Colon (tissue), 2 donors: Measurements from ENCODE around the gene IL5.

Experiments used
- FAIRE-seq: peaks from 2 replicates; lab custom pipeline; 2012; peaks lifted over from hg19 to GRCh38; lab: Jason Lieb, UNC
- donor health status: control.
- donor health status: control.

IL5 gene

DNA sequence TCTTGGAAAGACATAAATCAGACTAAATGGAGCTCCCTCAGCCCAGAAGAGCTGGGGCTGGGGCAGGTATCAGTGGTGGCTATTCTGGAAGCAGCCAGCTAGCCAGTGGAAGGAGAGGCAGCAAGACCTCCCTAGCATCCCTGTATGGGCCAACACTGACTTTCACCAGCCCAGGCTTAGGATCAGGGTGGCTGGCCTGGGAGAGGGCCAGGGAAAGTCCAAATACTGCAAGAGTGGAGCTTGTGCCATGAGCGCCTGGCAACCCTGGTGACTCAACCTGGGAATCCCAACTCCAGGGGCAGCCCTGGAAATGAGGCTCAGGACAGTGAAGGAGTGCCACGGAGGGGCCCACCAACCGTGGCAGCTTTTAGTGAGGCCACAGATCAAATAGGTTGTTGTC lies 45.2 kb downstream of the IL5 start:
- FAIRE-seq: no peak

DNA sequence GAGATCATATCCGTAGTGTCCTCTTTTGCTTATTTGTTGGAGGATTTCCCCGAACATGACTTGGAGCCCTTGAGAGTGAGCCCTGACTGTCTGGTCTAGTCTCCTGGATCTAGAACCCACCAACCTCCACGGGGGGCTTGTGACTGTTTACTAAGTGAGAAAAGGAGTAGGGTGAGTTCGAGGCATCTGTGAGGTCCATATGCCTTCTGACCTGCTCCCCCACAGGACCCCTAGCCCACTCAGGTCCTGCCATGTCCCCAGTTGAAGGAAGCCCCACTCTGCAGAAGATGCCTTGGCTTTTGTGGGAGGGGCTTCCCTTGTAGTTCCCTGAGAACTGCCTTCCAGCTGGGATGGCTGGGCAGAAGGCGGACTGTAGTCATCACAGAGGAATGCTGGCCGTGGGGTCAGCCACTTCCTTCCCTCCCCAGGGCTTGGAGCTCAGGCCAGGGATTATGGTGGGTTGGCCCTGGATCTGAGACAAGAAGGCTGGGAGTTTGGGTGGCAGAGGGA lies 45.8 kb downstream of the IL5 start:
- FAIRE-seq: no peak

DNA sequence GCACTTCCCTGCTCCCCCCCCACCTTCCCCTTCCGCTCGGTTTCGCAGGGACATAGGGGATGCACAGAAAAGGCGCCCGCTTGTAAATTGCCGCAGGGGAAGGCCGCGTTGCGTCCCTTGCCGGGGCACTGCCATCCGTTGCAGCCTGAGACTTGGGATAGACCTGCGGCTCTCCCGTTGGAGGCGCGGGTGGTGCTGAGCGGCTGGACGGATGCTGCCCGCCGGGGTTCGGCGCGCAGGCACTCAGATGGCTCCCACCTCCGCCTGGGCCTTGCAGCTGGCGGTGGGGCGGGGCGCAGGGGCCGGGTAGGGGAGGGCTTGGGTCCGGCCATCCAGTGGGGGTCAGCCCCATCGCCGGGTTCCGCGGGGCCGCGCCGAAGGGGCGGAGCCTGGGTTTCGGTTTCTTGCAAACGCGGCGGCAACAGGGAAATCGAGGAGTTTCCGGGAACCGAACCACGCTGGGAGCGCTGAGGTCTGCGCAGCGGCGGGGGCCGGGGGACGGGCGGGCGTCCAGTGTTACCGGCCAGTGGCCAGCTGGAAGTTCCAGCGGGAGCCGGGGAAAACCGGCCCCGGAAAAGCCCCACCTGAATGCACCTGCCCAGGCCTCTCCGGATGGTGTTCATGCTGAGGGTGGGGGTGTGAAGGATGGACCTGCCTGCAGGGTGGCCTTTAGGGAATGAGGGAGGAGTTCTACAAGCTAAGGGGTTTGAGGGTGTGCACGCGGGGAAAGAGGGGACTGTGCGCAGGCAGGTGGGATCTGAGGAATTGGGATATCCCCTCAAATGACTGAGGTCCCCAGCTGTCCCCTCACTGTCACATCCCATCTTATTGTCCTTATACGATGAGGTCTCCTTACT lies 46.5 kb downstream of the IL5 start:
- no peak for FAIRE-seq

DNA sequence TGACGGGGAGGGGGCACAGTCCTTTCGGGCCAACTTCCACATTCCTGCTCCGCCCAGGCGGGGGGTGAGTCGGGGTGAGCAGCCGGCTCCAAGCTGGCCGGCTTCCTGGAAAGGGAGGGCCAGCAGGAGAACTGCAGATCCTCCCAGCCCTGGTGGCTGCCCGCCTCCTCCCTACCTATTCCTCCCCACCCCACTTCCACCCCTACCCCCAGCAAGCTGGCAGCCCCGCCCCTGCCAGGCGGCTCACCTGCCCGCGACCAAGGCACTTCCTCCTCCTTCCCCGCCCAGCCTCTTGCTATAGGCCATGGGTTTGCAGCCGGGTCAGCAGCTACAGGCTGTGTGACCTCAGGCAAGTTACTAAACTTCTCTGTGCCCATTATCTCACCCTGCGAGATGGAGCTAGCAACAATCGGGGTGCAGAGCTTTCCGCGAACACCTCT lies 47.1 kb downstream of the IL5 start:
- FAIRE-seq: no peak

DNA sequence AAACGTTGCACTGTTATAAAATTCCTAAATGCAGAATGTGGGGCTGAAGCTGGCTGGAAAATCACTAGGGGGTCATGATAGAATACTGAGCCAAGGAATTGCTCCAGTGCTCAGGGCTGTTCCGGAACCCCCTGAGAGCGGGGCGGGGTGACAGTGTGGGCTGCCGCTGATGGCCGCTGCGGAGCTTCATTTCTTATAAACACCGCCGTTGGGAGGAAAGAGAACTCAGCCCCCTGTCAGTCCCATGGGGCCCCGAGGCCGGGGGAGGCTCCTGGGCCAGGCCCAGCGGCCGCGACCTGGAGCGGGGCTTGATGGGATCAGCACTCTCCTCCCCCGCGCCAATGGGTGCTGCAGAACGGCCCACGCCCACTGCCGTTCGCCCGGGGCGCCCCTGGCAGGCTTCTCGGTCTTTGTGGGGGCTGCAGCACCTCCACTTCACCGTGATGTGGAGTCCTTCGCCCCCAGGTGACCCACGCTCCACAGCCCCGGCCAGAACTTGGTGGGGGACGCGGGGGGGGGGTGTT lies 47.6 kb downstream of the IL5 start:
- no peak for FAIRE-seq

DNA sequence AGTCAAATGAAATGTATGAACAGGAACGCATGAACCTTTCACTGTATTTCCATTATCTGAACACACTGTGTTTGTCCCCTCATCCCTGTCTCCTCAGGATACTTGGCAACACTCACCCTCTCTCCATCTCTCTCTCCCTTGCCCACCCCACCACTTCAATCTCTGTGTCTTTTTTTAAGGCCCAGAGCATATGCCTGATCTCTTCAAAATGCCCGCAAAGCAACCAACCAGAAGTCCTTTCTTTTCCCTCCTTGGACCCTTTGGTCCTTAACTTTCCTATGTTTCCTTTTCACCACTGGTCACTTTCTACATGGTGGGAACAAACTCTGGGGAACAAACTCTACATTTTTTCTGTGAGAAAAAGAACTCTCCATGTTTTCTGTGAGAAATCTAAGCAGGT lies 49.5 kb downstream of the IL5 start:
- FAIRE-seq: no peak

DNA sequence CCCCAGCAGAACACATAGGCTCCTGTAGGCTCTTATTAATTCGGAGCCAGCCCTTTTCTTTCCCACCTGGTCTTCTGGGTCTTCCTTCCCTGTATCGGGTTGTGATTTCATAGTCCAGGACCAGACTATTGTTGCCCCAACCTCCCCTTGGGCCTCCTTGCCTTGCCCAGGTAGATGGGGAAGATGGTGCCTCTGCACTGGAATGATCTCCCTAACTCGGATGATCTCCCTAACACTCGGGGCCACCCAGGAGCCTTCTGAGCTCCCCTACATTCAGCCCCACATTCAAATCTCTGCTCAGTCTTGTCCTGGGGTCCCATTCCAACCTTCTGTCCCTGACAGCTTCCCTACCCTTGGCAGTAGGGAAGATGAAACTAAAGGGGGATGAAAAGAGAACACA lies 50.1 kb downstream of the IL5 start:
- FAIRE-seq: no peak

DNA sequence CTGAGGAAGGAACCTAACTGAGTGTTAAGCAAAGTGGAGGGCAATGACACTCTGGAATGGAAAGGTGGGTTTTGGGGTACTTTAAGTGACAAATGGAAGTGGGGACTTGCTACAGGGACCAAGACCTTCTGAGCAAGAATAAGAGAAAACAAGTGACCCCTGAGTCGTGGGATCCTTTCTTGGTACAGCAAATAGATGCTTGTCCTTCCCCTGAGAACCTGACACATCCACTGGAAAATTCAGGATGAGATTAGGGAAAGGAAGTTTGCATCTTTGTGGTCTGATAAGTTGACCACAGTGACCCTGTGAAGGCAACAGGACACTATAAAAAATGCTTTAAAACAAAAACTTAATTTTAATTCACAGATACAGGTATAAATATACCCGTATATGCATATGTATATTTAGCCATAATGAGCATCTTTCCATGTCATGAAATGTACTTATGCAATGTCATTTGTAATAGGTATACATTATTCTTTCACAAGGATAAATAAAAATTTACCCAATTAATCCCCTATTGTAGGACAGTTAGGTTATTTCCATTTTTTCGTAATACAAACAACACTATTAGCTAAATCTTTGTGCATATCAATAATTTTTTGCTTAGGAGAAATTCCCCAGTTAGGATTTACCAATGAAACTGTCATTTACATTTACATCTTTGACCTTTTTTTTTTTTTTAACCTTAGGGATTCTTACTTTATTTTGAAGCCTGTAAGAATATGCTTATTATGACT lies 50.8 kb downstream of the IL5 start:
- FAIRE-seq: no peak
